Left renal pelvis (tissue), 4 donors: Measurements from ENCODE around the gene HSD17B12. TPM values are rescaled to one million over a fixed set of nuclear protein-coding genes. Genes with fewer than 3 reads are reported as not detected.

Experiments
- DNase-seq, 4 donors: peaks; one replicate each; pipeline ENCODE4 v3.0.0-alpha.2; 2013; ENCODE audit warnings: low read depth in 4 of 4, low spot score in 3 of 4
- polyA plus RNA-seq, 4 donors: library from polyadenylated mRNA; unstranded; fragments of 120-200 nt; gene quantifications; one replicate each; pipeline ENCODE4 v1.2.1, GENCODE V29; 2013; ENCODE audit not compliant: insufficient read length in 4 of 4

HSD17B12 gene
- polyA plus RNA-seq, 4 donors: 54.5 to 108 (median 89.0) TPM

GRCh38 chr11:43687120-43687791 is 6.7 kb downstream of the HSD17B12 start:
- DNase-seq: no peak

DNA sequence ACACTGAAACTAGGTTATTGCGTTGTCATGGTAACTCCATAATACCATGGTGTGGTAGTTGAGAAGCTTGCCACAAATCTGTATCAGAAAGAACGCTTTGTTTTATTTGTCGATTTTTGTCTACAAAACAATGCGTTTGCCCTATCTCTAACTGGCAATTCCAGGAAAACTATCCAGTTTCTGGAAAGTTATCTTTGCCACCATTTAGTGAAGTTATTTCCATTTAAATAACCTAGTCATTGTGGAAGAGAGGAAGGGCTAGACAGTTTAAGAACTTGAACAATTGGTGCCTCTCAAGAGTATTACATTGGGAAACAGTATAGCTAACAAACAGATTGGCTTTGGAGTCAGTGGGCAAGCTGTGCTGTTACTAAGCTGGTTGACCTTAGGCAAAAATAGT is 7.9 kb downstream of the HSD17B12 start:
- DNase-seq: no peak

DNA sequence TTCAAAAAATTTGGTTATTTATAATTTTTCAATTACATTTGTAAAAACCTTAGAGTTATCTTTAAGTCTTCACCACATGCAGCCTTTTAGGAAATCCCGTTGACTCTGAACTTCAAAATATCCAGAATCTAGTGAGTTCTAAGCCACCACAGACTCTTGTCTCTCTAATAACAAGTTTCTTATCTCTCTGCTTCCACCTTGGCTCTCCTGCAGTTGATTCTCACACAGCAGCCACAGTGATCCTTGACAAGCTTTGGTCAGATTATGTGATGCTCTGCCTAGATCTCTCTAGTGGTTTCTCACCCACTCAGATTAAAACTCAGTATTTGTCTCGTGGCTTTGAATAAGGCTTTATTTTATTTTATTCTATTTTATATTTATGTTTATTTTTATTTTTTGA is 8.6 kb downstream of the HSD17B12 start:
- DNase-seq: no peak

- no peak for DNase-seq
These were observed 10.6 kb downstream of the HSD17B12 start for GRCh38 chr11:43690929-43691725.

DNA sequence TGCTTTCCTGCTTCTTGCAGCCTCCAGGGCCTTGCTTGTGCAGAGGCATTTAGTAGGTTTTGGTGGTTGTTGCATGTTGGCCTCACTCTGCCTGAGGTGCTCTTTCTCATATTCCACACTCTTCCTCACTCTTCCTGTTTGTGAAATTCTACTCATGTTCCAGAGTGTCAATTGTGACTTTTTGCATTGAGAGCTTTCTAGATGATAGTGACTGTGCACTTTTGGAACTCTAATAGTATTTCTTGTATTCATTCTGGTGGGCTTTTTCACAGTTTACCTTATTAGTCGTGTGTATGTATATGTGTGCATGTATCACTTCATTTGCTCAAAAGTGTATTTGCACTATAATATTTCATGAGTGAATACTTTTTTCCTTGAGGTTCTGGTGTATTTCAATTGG is 11.3 kb downstream of the HSD17B12 start:
- no peak for DNase-seq

DNA sequence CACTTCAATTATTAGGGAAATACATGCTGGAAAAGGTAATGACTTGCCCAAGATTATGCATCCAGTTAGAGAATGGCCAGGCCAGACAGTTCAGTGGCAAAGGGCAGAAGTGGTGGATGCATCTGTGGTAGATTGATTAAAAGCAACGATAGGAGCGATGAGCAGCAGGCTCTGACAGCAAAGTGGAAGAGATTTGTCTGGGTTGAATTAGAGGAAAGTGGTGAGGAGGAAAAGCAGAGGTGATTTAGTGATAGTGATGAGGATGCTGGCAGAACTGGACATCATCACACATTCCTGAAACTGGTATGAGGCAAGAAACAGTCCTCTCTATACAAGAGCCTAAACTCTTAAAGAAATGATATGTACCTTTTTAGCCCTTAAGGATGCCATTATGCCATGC is 12.5 kb downstream of the HSD17B12 start:
- no peak for DNase-seq

DNA sequence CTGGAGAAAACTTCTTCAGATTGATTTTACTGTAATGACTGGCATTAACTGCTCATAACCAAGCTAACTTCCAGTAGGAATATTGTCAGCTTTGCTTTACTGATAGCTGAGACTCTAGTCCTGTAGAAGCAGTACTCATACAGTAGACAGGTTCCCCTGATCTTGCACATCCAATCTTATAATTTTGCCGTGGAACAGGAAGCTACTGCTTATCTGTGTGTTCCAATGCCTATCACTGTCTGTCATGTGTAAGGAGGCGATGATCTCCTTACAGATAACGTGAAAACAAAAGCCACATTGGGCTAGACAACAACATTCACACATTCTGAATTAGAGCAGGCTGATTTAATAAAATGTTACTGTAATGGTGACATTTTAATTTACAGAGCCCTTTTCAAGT is 13.2 kb downstream of the HSD17B12 start:
- DNase-seq: no peak

DNA sequence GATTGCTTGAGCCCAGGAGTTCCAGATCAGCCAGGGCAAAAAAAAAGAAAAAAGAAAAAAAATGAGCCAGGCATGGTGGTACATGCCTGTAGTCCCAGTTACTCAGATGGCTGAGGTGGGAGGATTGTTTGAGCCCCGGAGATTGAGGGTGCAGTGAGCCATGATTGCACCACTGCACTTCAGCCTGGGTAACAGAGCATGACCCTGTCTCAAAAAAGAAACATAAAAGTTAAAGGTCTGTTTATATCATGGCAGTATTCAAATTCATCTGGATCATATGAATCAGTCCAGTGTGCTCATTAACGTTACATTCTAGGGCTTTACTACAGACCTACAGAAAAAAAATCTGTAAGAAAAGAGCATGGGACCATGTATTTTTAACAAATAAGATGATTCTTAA is 13.9 kb downstream of the HSD17B12 start:
- no peak for DNase-seq

DNA sequence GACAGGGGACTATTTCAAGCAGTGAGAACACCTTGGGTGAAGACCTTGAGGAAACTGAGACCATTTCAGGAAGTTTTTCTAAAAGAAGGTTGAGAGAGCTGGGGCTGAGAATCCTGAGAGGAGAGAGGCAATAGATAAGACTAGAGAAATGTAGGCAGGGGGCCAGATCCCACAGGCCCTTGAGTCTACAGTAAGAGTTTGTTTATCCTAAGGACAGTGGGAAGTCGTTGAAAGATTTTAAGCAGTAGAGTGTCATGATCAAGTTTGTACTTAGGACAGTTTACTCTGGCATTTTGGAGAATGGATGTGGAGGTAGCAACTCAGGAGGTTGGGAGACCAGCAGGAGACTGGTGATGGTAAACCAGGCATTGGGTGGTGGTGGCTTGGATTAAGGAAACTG is 17.1 kb downstream of the HSD17B12 start:
- DNase-seq: no peak

DNA sequence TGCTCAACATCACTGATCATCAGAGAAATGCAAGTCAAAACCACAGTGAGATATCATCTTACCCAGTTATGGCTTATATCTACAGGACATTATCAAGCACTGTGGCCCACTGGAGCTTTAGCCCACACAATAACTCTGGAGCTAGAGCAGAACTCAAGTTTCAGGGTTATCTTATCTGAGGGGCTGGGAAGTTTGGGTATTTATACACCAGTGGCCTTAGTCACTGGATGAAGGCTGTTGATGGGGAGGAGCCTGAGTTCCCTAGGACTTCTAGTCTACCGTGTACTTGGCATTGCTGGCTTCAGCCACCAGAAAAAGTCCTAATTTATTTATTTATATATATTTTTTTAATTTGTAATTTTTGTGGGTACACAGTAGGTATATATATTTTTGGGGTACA is 19.3 kb downstream of the HSD17B12 start:
- no peak for DNase-seq

- DNase-seq: no peak
These were observed 26.1 kb downstream of the HSD17B12 start for GRCh38 chr11:43706631-43707030.

DNA sequence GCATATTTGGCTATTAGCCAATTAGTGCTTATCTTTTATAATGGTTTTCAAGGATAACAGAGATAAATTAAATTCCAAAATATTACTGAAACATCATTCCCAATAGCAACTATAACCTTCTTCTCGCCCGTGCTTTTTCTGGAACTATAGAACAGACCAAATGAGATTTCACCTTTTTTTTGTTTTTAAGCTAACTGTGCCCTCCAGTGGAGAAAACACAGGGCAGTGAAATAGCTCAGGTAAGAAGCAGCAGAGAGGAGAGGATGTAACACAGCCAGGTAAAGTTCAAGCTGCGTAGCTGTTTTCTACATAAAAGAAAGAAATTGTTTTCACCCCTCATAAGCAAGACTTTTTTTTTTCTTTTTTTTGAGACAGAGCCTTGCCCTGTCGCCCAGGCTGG is 28.2 kb downstream of the HSD17B12 start:
- DNase-seq: no peak

DNA sequence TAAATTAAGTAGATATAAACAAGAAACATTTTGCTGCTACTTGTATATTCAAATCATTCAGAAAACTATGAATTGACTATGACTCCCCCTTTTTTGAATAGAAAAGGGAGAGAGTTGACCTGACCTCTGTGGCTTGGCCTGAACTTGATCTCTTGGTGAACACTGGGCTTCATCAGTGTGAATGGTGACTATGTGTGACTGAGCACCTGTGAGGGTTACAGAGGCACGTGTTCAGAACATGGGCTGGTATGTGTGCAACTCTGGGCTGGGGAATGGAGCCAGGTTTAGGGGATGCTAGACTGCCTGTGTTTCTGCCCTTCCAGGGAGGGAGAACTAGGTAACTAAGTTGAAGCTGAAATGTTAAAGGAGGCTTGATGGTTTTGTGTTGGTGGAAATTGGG is 29.2 kb downstream of the HSD17B12 start:
- no peak for DNase-seq

- no peak for DNase-seq
These were observed 32.1 kb downstream of the HSD17B12 start for GRCh38 chr11:43712676-43713075.

GRCh38 chr11:43718373-43718772 is 37.8 kb downstream of the HSD17B12 start:
- DNase-seq: no peak

DNA sequence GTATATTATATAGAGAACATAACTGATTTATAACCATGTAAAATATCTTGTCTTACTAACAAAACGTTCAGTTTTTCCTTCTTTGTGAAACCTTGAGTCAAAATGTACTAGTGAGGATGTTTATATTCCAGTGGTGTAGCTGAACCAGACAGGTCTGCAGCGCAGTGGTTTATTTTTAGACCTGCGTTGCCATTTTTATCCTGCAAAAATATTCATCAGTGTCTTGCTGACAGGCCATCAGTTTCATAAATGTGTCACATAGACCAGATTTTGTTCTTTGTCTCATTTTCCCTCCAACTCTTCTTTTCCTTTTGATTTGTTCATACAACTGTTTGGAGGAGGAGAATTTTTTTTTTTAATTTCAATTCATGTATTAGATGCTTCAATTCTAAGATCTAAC is 43.1 kb downstream of the HSD17B12 start:
- DNase-seq: no peak

- no peak for DNase-seq
These were observed 51.7 kb downstream of the HSD17B12 start for GRCh38 chr11:43732225-43732624.

DNA sequence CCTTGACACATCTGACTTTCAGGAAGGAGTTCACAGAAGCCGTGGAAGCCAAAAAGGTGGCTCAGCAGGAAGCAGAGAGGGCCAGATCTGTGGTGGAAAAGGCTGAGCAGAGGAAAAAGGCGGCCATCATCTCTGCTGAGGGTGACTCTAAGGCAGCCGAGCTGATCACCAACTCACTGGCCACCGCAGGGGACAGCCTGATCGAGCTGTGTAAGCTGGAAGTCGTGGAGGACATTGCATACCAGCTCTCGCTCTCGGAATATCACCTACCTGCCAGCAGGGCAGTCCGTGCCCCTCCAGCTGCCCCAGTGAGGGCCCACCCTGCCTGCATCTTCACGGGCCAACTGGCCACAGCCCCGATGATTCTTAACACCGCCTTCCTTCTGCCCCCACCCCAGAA is 53.7 kb downstream of the HSD17B12 start:
- no peak for DNase-seq

GRCh38 chr11:43735115-43735514 is 54.6 kb downstream of the HSD17B12 start:
- DNase-seq: no peak

GRCh38 chr11:43735961-43736360 is 55.4 kb downstream of the HSD17B12 start:
- DNase-seq: no peak

DNA sequence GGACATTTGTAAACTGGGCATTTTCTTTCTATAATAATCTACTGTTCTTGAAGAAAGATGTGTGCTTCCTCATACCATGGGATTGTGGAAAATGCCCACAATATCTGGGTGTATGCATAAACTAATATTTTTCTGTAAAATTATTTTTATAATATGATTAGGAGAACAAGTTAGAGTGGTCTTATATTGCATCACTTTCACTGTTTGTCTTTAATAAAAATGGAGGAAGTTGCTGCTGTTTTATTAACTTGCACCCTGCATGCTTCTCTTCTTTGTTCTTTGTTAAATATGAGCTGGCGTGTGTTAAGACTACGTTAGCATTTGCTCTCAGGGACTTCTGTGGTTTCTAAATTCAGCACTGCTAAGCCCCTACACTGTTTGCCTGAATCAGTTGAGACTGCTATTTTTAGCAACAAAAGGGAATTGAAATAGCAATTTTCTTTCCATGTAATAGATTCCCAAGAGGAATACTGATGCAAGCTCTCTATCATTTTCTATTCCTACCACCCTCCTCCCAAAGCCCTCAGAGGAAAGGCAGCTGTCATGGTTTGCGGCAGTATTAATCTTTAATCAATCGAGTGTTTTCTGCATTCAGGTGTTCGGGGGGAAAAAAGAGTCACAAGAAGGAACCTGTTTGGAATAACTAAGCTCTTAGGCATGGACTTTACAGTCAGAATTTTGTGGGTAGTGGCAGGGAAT is 56.1 kb downstream of the HSD17B12 start:
- DNase-seq: no peak

DNA sequence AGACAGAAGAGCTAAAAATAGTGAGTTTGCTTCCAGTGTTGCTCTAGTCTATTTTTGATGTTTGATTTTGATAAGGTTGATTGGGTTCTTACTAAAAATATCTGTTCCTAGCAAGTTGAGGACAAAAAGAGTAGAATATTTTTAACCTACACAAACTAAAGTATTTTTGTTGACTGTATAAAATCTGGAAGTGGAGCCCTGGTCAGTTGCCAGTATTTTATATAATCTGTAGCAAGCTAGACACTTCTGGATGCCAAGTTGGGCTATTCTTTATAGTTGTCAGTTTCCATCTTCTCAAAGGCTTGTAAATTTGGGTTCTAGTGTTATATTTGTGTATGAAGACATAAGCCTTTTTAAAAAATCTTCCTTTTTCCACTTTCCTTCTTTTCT is 56.7 kb downstream of the HSD17B12 start:
- no peak for DNase-seq
